ENCODE data around the gene ARMH1.
A peak's percentile ranks its signal among the peaks of the same experiment; 100 is the strongest.

Gene ARMH1

DNA sequence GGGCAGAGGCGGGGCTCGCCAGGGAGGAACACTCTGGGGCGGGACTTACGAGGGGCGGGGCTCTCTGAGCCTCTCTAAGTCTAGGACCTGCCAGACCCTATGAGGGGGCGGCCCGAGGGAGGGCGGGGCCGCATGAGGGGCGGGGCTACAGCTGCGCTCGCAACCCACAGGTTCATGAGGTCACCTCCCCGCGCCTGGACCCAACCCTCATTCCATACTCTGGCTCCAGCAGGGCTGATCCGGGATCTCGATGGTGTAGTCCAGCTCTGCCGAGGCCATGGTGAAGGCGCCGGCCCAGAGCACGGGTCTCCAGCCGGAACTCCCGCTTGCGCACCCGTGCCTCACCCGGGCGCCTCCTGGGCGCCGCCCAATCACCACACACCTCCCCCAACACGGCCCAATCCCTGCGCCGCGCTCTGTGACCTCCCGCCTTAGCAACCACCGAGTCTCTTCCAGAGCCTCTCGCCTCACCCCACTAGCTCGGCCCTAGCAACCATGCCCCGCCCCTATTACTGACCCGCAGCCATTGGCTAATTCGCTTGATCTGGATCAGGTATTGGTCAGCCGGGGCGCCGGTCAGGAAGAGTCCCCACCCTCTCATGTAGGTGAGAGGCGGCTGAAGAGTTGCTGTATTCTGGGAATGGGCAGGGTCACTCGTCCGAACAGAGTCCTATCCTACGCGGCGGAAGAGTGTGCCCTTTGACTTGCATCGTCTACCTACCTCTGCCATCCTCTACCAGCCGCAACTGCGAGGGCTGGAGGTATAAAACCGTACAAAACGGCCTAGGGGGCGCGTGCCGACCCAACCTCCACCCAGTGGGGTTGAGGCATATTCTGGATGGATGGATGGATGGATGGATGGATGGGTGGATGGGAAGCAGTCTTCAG, at the start of gene ARMH1, which contains the start of gene TMEM53:
ARMH1 (plus strand) TSS at position 602 of the 888 bp plus-strand sequence. CDS start 14,984 bp downstream, outside the sequence.
TMEM53 (minus strand) TSS at position 369 of the 888 bp plus-strand sequence; CDS start at position 279, 90 bp downstream.
- H3K9me3 ChIP-seq (ENCODE audit: control insufficient read depth, insufficient read depth, low read depth, low read length), result no peaks in the 10 kb centered on the region
- peaks cover 35% of the 10 kb centered on the region for H3K4me1 ChIP-seq (ENCODE audit: control insufficient read depth, insufficient read depth, low read length)
- H3K27ac ChIP-seq (ENCODE audit: low read depth, low read length), result peak within 1 kb of the TSS; percentile 52
- H3K4me3 ChIP-seq (ENCODE audit: low read depth, low read length), result peak within 1 kb of the TSS; percentile 85
- H3K9ac ChIP-seq (ENCODE audit: low read length), result peak within 1 kb of the TSS; percentile 75
- H3K27me3 ChIP-seq (ENCODE audit: control insufficient read depth, insufficient read depth, low read length), result no peaks in the 10 kb centered on the region
- H3K36me3 ChIP-seq (ENCODE audit: control insufficient read depth, insufficient read depth, low read length), result no peaks in the 10 kb centered on the region

GRCh38 chr1:44625348-44625747, 49.2 kb upstream of the ARMH1 start:
- Histone ChIP-seq H3K9ac (ENCODE audit: low read length) (no peak overlapping the region), H3K4me3 (ENCODE audit: low read depth, low read length) (no peak overlapping the region), H3K4me1 (ENCODE audit: control insufficient read depth, insufficient read depth, low read length) (no peaks in the 10 kb centered on the region)

DNA sequence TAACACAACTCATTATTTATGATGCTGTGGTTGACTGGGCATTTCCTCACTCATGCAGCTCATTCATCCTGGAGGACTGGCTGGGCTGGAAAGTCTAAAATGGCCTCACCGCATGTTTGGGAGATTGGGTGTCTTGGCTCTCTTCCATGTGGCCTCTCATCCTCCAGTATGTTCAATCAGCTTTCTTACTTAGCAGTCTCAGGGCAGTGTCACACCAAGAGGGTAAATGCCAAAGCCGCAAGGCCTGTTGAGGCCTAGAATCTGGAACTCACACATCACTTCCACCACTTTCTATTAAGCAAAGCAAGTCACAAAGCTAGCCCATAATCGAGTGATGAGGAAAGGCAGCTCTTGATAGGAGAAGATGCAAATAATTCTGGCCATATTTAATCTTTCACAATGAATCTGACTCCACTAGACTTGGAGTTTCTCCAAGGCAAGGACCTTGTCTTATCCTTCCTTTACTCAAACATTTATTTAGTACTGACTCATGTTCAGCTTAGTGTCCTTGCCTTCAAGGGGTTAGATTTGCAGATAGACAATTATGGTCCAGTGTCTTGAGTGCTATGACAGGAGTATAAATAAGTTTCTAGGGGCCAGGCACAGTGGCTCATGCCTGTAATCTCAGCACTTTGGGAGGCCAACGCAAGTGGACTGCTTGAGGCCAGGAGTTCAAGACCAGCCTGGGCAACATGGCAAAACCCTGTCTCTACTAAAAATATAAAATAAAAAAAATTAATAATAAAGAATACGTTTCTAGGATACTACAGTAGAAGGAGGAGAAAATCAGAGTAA, 45.4 kb upstream of the ARMH1 start:
- H3K4me1 ChIP-seq (ENCODE audit: control insufficient read depth, insufficient read depth, low read length), result peaks cover 18% of the 10 kb centered on the region
- H3K27ac ChIP-seq (ENCODE audit: low read depth, low read length), result no peak overlapping the region
- H3K36me3 ChIP-seq (ENCODE audit: control insufficient read depth, insufficient read depth, low read length), result peaks cover 13% of the 10 kb centered on the region
- no peak overlapping the region for H3K4me3 ChIP-seq (ENCODE audit: low read depth, low read length)
- H3K9ac ChIP-seq (ENCODE audit: low read length), result no peak overlapping the region
- H3K9me3 ChIP-seq (ENCODE audit: control insufficient read depth, insufficient read depth, low read depth, low read length), result no peaks in the 10 kb centered on the region
- no peaks in the 10 kb centered on the region for H3K27me3 ChIP-seq (ENCODE audit: control insufficient read depth, insufficient read depth, low read length)

More at GRCh38 chr1:44625348-44625747, 49.2 kb upstream of the ARMH1 start:
- Histone ChIP-seq H3K9me3 (ENCODE audit: control insufficient read depth, insufficient read depth, low read depth, low read length) (no peaks in the 10 kb centered on the region), H3K27ac (ENCODE audit: low read depth, low read length) (no peak overlapping the region), H3K36me3 (ENCODE audit: control insufficient read depth, insufficient read depth, low read length) (no peaks in the 10 kb centered on the region), H3K27me3 (ENCODE audit: control insufficient read depth, insufficient read depth, low read length) (no peaks in the 10 kb centered on the region)

- Histone ChIP-seq H3K27ac (ENCODE audit: low read depth, low read length) (no peak overlapping the region), H3K4me1 (ENCODE audit: control insufficient read depth, insufficient read depth, low read length) (peaks cover 18% of the 10 kb centered on the region), H3K9ac (ENCODE audit: low read length) (no peak overlapping the region), H3K4me3 (ENCODE audit: low read depth, low read length) (no peak overlapping the region), H3K36me3 (ENCODE audit: control insufficient read depth, insufficient read depth, low read length) (peaks cover 23% of the 10 kb centered on the region), H3K27me3 (ENCODE audit: control insufficient read depth, insufficient read depth, low read length) (no peaks in the 10 kb centered on the region), H3K9me3 (ENCODE audit: control insufficient read depth, insufficient read depth, low read depth, low read length) (no peaks in the 10 kb centered on the region)
Measured at GRCh38 chr1:44630116-44630515, 44.4 kb upstream of the ARMH1 start.

DNA sequence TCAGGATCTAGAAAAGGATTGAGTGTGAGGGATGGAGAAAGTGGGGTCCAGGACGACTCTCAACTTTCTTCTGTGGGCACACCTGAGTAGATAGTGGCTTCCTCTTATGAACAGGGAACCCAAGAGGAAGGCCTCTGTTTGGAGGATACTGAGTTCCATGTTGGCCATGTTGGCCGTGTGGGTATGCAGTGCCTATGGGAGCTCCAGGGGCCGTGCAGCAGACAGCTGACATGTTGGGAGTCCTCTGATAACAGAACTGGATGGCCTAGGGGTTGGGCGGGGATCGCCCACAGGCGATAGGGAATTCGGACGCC, 43.2 kb upstream of the ARMH1 start:
- peaks cover 18% of the 10 kb centered on the region for H3K4me1 ChIP-seq (ENCODE audit: control insufficient read depth, insufficient read depth, low read length)
- H3K27me3 ChIP-seq (ENCODE audit: control insufficient read depth, insufficient read depth, low read length), result no peaks in the 10 kb centered on the region
- peak overlapping the region; percentile 67 for H3K4me3 ChIP-seq (ENCODE audit: low read depth, low read length)
- no peaks in the 10 kb centered on the region for H3K9me3 ChIP-seq (ENCODE audit: control insufficient read depth, insufficient read depth, low read depth, low read length)
- peaks cover 34% of the 10 kb centered on the region for H3K36me3 ChIP-seq (ENCODE audit: control insufficient read depth, insufficient read depth, low read length)
- H3K27ac ChIP-seq (ENCODE audit: low read depth, low read length), result peak overlapping the region; percentile 93
- H3K9ac ChIP-seq (ENCODE audit: low read length), result peak overlapping the region; percentile 86

- H3K9me3 ChIP-seq (ENCODE audit: control insufficient read depth, insufficient read depth, low read depth, low read length), result no peaks in the 10 kb centered on the region
- H3K36me3 ChIP-seq (ENCODE audit: control insufficient read depth, insufficient read depth, low read length), result peaks cover 40% of the 10 kb centered on the region
- H3K9ac ChIP-seq (ENCODE audit: low read length), result peak overlapping the region; percentile 86
- H3K4me3 ChIP-seq (ENCODE audit: low read depth, low read length), result peak overlapping the region; percentile 67
- H3K27me3 ChIP-seq (ENCODE audit: control insufficient read depth, insufficient read depth, low read length), result no peaks in the 10 kb centered on the region
- peaks cover 18% of the 10 kb centered on the region for H3K4me1 ChIP-seq (ENCODE audit: control insufficient read depth, insufficient read depth, low read length)
- H3K27ac ChIP-seq (ENCODE audit: low read depth, low read length), result peak overlapping the region; percentile 93
Measured at GRCh38 chr1:44631647-44632539, 42.6 kb upstream of the ARMH1 start.

DNA sequence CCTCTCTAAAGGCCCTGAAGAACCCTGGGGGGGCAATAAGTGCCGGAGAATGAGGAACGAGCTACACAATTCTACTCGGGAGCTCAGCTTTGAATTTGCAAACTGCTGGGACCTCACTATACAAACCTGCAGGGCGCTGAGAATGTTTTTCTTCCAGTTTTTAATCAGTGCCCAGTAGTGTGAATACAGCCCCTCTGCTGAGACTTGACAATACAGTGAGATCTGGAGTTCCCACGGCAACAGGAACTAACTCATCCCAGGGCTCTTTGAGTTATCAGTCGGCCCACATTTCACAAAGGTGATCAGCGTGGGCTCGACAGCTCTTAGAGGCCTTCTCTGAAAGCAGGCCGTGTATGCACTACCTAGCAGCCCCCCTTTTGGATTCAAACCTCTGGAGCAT, 41.9 kb upstream of the ARMH1 start:
- Histone ChIP-seq H3K27me3 (ENCODE audit: control insufficient read depth, insufficient read depth, low read length) (no peaks in the 10 kb centered on the region), H3K9me3 (ENCODE audit: control insufficient read depth, insufficient read depth, low read depth, low read length) (no peaks in the 10 kb centered on the region), H3K4me3 (ENCODE audit: low read depth, low read length) (peak overlapping the region; percentile 67), H3K4me1 (ENCODE audit: control insufficient read depth, insufficient read depth, low read length) (peaks cover 18% of the 10 kb centered on the region), H3K36me3 (ENCODE audit: control insufficient read depth, insufficient read depth, low read length) (peaks cover 48% of the 10 kb centered on the region), H3K9ac (ENCODE audit: low read length) (peak overlapping the region; percentile 82), H3K27ac (ENCODE audit: low read depth, low read length) (peak overlapping the region; percentile 48)

- no peak overlapping the region for H3K9ac ChIP-seq (ENCODE audit: low read length)
- no peak overlapping the region for H3K4me3 ChIP-seq (ENCODE audit: low read depth, low read length)
- H3K9me3 ChIP-seq (ENCODE audit: control insufficient read depth, insufficient read depth, low read depth, low read length), result no peaks in the 10 kb centered on the region
- peaks cover 67% of the 10 kb centered on the region for H3K36me3 ChIP-seq (ENCODE audit: control insufficient read depth, insufficient read depth, low read length)
- no peak overlapping the region for H3K27ac ChIP-seq (ENCODE audit: low read depth, low read length)
- peaks cover 18% of the 10 kb centered on the region for H3K4me1 ChIP-seq (ENCODE audit: control insufficient read depth, insufficient read depth, low read length)
- H3K27me3 ChIP-seq (ENCODE audit: control insufficient read depth, insufficient read depth, low read length), result no peaks in the 10 kb centered on the region
Measured at GRCh38 chr1:44634606-44635189, 39.8 kb upstream of the ARMH1 start.

GRCh38 chr1:44635439-44635838, 39.1 kb upstream of the ARMH1 start:
- no peaks in the 10 kb centered on the region for H3K27me3 ChIP-seq (ENCODE audit: control insufficient read depth, insufficient read depth, low read length)
- no peak overlapping the region for H3K9ac ChIP-seq (ENCODE audit: low read length)
- no peaks in the 10 kb centered on the region for H3K9me3 ChIP-seq (ENCODE audit: control insufficient read depth, insufficient read depth, low read depth, low read length)
- no peak overlapping the region for H3K4me3 ChIP-seq (ENCODE audit: low read depth, low read length)
- H3K4me1 ChIP-seq (ENCODE audit: control insufficient read depth, insufficient read depth, low read length), result peaks cover 18% of the 10 kb centered on the region
- peaks cover 73% of the 10 kb centered on the region for H3K36me3 ChIP-seq (ENCODE audit: control insufficient read depth, insufficient read depth, low read length)
- H3K27ac ChIP-seq (ENCODE audit: low read depth, low read length), result no peak overlapping the region

- Histone ChIP-seq H3K9ac (ENCODE audit: low read length) (no peak overlapping the region), H3K4me1 (ENCODE audit: control insufficient read depth, insufficient read depth, low read length) (peaks cover 13% of the 10 kb centered on the region), H3K27me3 (ENCODE audit: control insufficient read depth, insufficient read depth, low read length) (no peaks in the 10 kb centered on the region), H3K4me3 (ENCODE audit: low read depth, low read length) (no peak overlapping the region), H3K36me3 (ENCODE audit: control insufficient read depth, insufficient read depth, low read length) (peaks cover 80% of the 10 kb centered on the region), H3K27ac (ENCODE audit: low read depth, low read length) (no peak overlapping the region), H3K9me3 (ENCODE audit: control insufficient read depth, insufficient read depth, low read depth, low read length) (no peaks in the 10 kb centered on the region)
Measured at GRCh38 chr1:44636083-44636687, 38.3 kb upstream of the ARMH1 start.

All from HUES6 (cell line).